ENCODE results near the gene ZG16B.

DNA sequence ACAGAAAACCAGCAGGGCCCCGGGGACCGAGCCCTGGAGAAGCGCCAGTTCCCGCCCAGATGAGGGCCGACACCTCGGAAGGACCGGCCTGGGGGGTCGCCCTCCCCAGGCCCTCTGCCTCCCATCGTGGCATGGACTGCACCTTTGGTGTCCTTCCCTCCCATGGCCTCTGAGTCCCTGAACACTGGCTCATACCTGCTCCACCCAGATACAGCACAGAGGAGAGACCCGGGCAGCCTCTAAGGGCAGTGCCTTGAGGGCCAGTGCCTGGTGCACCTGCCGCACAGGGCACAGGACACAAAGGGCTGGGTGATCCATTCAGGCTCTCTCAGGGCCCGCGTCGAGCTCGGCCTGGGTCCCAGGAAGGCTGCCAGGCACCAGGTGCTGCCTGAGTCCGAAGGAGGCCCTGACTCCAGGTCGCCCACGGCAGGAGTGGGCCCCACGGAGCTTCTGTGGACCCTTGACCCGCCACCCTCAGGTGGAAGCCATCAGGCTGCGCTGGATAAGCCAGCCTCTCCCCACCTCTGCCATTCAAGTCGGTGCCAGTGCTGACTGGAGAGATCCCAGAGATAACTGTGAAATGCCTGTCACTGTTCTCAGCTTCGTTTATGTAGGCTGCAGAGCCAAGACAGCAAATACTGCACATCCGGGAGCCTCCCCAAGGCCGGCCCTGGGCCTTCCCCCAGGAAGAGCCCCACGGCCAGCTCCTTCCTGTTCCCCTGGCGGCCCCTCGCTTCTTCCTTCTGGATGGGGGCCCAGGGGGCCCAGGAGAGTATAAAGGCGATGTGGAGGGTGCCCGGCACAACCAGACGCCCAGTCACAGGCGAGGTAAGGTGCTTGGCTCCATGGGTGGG, at the start of gene ZG16B:
- TF ChIP-seq, protein P1, sequence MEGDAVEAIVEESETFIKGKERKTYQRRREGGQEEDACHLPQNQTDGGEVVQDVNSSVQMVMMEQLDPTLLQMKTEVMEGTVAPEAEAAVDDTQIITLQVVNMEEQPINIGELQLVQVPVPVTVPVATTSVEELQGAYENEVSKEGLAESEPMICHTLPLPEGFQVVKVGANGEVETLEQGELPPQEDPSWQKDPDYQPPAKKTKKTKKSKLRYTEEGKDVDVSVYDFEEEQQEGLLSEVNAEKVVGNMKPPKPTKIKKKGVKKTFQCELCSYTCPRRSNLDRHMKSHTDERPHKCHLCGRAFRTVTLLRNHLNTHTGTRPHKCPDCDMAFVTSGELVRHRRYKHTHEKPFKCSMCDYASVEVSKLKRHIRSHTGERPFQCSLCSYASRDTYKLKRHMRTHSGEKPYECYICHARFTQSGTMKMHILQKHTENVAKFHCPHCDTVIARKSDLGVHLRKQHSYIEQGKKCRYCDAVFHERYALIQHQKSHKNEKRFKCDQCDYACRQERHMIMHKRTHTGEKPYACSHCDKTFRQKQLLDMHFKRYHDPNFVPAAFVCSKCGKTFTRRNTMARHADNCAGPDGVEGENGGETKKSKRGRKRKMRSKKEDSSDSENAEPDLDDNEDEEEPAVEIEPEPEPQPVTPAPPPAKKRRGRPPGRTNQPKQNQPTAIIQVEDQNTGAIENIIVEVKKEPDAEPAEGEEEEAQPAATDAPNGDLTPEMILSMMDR (conservative IDR thresholded peaks at IDR 0.05; ENCODE audit: low read length), result no peak
- no peak for TF ChIP-seq EZH2phosphoT487 (IDR thresholded peaks at IDR 0.05; ENCODE audit: borderline replicate concordance)

Measured in Loucy (cell line).